Measurements from ENCODE around the gene FDXACB1. TPM values are rescaled to one million over a fixed set of nuclear protein-coding genes. Genes with fewer than 3 reads are reported as not detected.

Gene FDXACB1
- 2.8 and 3.2 TPM in 2 replicates for total RNA-seq (2021)
- long read RNA-seq, transcript FDXACB1-201 (5 exons, 2,789 nt), result major isoform, 18 of 31 reads
- long read RNA-seq, transcript FDXACB1-203 (4 exons, 2,206 nt), result minor isoform, 8 of 31 reads
- long read RNA-seq, partial matches to known transcripts, result 2 of 31 reads
- long read RNA-seq, other reads (novel, unspliced or antisense), result 3 of 31 reads

GRCh38 chr11:111878849-111879636 lies at the start of gene FDXACB1, which contains the start of gene CFAP68:
TSS of gene FDXACB1 (minus strand) at chr11:111879165. CDS start at chr11:111879132, 33 bp downstream.
TSS of gene CFAP68 (plus strand) at chr11:111879541. CDS start at chr11:111879561, 20 bp downstream.
- no peak within 1 kb of the TSS for H2BK20ac ChIP-seq (ENCODE audit: low read depth, low read length, poor library complexity, severe bottlenecking)
- WGBS (ENCODE audit: extremely low coverage, insufficient read length, low lambda C conversion rate), result no CpG with 5 or more reads among the region's 55 CpGs
- peak within 1 kb of the TSS; percentile 86 for H3K4me2 ChIP-seq (ENCODE audit: insufficient read depth, insufficient read length, low read length)

More at GRCh38 chr11:111878849-111879636, at the start of gene FDXACB1, which contains the start of gene CFAP68:
- Histone ChIP-seq H3K79me1 (ENCODE audit: insufficient read depth, low read depth, low read length, poor library complexity, severe bottlenecking) (no peaks in the 10 kb centered on the region), H3K23ac (ENCODE audit: insufficient read length, low read depth, low read length) (no peak within 1 kb of the TSS), H2BK5ac (ENCODE audit: insufficient read length, low read length) (peak within 1 kb of the TSS; percentile 42), H2AK5ac (ENCODE audit: insufficient read length, low read length) (no peak within 1 kb of the TSS), H2AFZ (ENCODE audit: low read length) (peak within 1 kb of the TSS; percentile 98), H2BK12ac (ENCODE audit: insufficient read length, low read depth, low read length) (no peak within 1 kb of the TSS), H3K27ac (ENCODE audit: insufficient read length, low read depth, low read length) (peak within 1 kb of the TSS; percentile 47), H3K4ac (ENCODE audit: low read depth, low read length) (no peak within 1 kb of the TSS; the same call in 1 of the 2 replicates), H3K23me2 (ENCODE audit: insufficient read length, low read depth, low read length, poor library complexity, severe bottlenecking) (peaks cover 9% of the 10 kb centered on the region), H3K9ac (ENCODE audit: extremely low read depth, insufficient read length, low read length) (peak within 1 kb of the TSS; percentile 78), H4K8ac (replicated peaks; ENCODE audit: insufficient read length, low read depth, low read length) (no peak within 1 kb of the TSS), H3K27me3 (ENCODE audit: insufficient read depth, low read length) (no peaks in the 10 kb centered on the region), H4K20me1 (ENCODE audit: control insufficient read depth, insufficient read depth, insufficient read length) (no peaks in the 10 kb centered on the region), H3T11ph (ENCODE audit: low read length) (no peak within 1 kb of the TSS), H4K5ac (ENCODE audit: insufficient read length, low read depth, low read length) (peak within 1 kb of the TSS; percentile 74), H2BK120ac (ENCODE audit: low read depth, low read length, poor library complexity, severe bottlenecking) (no peak within 1 kb of the TSS), H3K18ac (ENCODE audit: insufficient read length, low read depth, low read length) (peak within 1 kb of the TSS; percentile 96), H3K79me2 (ENCODE audit: insufficient read depth, low read length) (no peaks in the 10 kb centered on the region), H3K14ac (ENCODE audit: insufficient read depth, low read length) (peak within 1 kb of the TSS; percentile 94), H3K9me3 (ENCODE audit: control insufficient read depth, low read depth, low read length) (no peaks in the 10 kb centered on the region), H2BK15ac (ENCODE audit: low read depth, low read length) (no peak within 1 kb of the TSS), H3K4me1 (ENCODE audit: insufficient read depth, low read length) (no peaks in the 10 kb centered on the region; the same call in 1 of the 2 replicates), H3K56ac (ENCODE audit: insufficient read length, low read depth, low read length) (no peak within 1 kb of the TSS), H4K91ac (ENCODE audit: insufficient read length, low read depth, low read length) (no peak within 1 kb of the TSS)
- Mint-ChIP-seq H3K27me3 (ENCODE audit: low read depth) (no peaks in the 10 kb centered on the region), H3K4me1 (peaks cover 5 to 10% of the 10 kb centered on the region in 2 experiments), H3K9me3 (no peaks in the 10 kb centered on the region), H3K36me3 (ENCODE audit: insufficient read depth in 1 of 3, low read depth in 3 of 3) (no peaks in the 10 kb centered on the region), H3K27ac (peak within 1 kb of the TSS; percentile 99 to 100 (median 100)), H3K4me3 (peak within 1 kb of the TSS; percentile 91 to 92)
- DNase-seq, result peak; percentile 98
- TF ChIP-seq CTCF (conservative IDR thresholded peaks at IDR 0.05), result peak; percentile 95
